Epidermal melanocyte (primary cell): Measurements from ENCODE around the gene SOCS4.
A peak's percentile ranks its signal among the peaks of the same experiment; 100 is the strongest.

Source experiments
- DNase-seq: peaks from one replicate; pipeline ENCODE4 v3.0.0; 2011; ENCODE audit warnings: low spot score; ENCODE audit not compliant: insufficient read length

SOCS4 gene

GRCh38 chr14:55085060-55085660, 58.1 kb downstream of the SOCS4 start:
- DNase-seq = no peak

DNA sequence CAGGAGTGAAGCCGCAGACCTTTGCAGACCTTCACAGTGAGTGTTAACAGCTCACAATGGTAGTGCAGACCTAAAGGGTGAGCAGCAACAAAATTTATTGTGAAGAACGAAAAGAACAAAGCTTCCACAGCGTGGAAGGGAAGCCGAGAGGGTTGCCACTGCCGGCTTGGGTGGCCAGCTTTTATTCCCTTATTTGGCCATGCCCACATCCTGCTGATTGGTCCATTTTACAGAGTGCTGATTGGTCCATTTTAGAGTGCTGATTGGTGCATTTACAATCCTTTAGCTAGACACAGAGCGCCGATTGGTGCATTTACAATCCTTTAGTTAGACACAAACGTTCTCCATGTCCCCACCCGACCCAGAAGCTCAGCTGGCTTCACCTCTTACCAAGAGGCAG, 59.9 kb downstream of the SOCS4 start:
- no peak for DNase-seq

- DNase-seq = no peak
Observed at GRCh38 chr14:55088356-55088755, 61.3 kb downstream of the SOCS4 start.

DNA sequence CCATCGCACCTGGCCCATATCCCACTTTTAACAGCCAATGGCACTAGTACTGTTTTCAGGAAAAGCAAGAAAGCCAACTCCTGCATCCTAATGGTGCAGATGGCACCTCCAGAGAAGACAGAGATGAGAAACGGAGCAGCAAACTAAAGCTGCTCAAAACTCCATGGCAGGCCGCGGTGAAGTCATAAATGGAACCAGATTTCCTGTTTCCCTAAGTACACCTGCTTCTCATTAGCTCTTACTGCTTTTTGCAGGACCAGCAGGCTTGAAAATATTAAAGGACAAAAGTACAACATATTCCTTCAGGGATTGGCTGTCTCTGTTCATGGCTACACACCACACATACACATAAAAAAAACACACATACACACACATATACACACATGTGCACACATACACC, 65.3 kb downstream of the SOCS4 start:
- no peak for DNase-seq

GRCh38 chr14:55094292-55095157, 67.5 kb downstream of the SOCS4 start:
- DNase-seq = no peak

- peak; percentile 67 for DNase-seq
Observed at GRCh38 chr14:55097881-55098560, 71.0 kb downstream of the SOCS4 start.

- DNase-seq = no peak
Observed at GRCh38 chr14:55098561-55098898, 71.5 kb downstream of the SOCS4 start.
